GM21619 (cell line): Measurements from ENCODE around the gene PPP4R3C.
"Not testable (repeated sequence)": the region's sequence is repeated elsewhere in the genome, so short reads cannot be mapped to it uniquely, and the experiment has no call there.

Experiments used
- ATAC-seq: cut with Tn5 transposase; IDR thresholded peaks from one replicate; pipeline ENCODE4 v1.9.1; 2021; ENCODE audit not compliant: unreplicated experiment

PPP4R3C gene

DNA sequence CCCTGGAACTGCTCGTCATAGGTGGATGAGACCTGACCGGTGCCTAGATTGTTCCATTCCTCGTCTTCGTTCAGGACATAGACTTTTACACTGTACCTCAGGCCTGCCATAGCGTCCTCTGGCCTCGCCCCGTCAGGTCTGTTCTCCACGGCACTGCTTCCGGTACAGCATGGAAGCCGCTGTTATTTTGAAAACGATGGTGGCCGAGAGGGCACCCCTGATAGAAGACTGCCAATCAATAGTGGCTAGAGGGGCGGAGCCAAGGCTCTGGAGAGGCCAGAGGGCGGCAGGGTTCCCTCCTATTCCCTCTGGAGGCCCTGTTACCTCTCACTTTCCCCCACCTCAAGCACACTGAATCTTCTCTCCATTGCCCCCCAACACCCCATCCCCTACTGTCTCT is at the start of gene PPP4R3C:
Gene PPP4R3C, minus strand, starts transcription at position 155 of the 400 bp plus-strand sequence. Its CDS starts 45 bp downstream, at position 110.
- no peak for ATAC-seq

DNA sequence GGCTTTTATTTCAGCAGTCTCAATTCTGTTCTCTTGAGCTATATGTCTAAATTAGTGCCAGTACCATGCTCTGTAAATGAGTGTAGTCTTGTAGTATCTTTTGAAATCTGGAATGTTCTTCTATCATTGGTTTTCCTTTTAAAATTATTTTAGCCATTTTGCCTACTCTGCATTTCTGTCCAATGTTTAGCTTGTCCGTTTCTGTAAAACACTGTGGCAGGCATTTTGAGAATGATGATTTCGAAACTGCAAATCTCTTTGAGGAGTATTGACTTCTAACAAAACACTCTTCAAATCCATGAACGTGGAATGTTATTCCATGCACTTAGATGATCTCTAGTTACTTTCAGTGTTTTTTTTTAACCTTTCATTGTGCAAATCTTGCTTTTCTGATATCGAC is 28.3 kb upstream of the PPP4R3C start:
- ATAC-seq = no peak

DNA sequence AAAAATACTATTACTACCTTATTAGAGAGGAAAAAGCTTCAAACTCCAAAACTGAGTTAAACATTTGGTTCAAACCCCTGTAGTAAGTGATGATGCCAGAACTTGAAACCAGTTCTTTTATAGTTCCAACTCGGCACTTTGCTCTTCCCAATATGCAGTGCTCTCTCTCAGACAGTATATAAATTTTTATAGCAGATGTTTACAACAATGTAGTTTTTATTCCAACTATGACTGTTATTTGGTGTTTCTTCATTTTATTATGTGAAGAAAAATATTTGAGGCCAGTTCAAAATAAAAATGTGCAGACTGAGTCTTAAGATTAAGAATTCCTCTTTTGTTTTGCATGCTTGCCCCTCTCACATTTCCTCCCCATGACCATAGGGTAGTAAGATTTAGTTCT is 2.9 kb upstream of the PPP4R3C start:
- ATAC-seq = no peak

DNA sequence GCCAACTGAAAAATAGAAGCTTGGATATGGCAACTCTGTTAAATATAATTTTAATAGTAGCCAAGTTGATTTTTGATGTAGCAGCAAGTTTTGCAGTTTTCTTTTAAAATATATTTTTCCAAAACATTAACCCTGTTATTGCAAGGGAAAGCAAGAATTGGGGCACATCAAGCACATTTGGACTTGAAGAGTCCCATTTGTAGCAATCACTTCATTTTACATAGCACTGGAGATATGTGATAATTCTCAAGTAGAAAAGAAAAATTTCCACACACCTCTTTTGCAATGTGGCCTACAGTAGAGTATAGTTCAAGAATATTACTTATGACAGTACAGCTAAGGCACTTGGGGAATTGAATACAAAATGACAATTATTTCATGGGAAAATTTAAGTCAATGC is 1.9 kb upstream of the PPP4R3C start:
- ATAC-seq = no peak

DNA sequence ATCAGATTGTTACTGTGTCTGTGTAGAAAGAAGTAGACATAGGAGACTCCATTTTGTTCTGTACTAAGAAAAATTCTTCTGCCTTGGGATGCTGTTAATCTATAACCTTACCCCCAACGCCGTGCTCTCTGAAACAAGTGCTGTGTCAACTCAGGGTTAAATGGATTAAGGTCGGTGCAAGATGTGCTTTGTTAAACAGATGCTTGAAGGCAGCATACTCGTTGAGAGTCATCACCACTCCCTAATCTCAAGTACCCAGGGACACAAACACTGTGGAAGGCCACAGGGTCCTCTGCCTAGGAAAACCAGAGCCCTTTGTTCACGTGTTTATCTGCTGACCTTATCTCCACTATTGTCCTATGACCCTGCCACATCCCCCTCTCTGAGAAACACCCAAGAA is 4.0 kb downstream of the PPP4R3C start:
- not testable (repeated sequence) for ATAC-seq

DNA sequence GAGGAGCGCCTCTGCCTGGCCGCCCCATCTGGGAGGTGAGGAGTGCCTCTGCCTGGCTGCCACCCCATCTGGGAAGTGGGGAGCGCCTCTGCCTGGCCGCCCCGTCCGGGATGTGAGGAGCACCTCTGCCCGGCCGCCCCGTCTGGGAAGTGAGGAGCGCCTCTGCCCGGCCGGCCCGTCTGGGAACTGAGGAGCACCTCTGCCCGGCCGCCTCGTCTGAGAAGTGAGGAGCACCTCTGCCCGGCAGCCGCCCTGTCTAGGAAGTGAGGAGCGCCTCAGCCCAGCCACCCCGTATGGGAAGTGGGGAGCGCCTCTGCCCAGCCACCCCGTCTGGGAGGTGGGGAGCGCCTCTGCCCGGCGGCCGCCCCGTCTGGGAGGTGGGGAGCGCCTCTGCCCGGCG is 4.6 kb downstream of the PPP4R3C start:
- ATAC-seq = not testable (repeated sequence)

DNA sequence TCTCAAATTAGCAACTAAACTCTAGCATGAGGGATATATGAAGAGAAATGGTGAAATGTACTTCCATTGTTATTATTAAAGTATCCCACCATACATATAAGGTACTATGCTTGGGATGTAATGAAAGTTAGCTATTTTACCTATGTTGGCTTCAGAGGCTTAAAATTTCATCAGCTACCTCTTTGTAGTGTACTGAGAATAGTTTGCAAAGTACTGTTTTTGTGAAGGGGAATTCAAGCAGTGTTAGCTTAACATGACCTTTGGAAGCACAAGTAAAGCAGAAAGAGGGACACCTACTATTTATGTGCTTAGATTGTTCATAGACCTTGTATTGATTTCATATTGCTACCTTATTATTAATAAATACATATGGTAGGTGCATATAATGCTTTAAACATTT is 11.8 kb downstream of the PPP4R3C start:
- ATAC-seq = no peak

DNA sequence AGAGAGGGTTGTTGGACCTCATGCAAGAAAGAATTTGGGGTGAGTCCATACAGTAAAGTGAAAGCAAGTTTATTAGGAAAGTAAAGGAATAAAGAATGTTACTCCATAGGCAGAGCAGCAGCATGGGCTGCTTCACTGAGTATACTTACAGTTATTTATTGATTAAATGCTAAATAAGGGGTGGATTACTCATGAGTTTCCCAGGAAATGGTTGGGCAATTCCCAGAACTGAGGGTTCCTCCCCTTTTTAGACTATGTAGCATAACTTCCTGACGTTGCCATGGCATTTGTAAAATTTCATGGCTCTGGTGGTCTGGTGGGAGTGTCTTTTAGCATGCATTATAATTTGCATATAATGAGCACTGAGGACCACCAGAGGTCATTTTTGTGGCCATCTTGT is 16.7 kb downstream of the PPP4R3C start:
- no peak for ATAC-seq

DNA sequence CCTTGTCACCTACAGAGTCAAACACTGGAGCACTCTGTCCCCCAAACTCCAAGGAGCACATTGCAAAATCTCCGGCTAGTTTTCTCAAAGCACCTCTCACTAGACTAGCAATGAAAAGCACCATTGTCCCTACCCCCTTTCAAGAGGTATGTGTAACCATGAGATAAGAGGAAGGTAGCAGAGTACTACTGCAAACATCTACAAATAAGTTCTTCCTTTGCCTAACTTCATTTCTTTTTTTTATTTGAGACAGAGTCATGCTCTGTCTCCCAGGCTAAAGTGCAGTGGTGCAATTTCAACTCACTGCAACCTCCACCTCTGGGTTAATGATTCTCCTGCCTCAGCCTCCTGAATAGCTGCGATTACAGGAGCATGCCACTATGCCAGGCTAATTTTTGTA is 17.7 kb downstream of the PPP4R3C start:
- ATAC-seq = no peak

DNA sequence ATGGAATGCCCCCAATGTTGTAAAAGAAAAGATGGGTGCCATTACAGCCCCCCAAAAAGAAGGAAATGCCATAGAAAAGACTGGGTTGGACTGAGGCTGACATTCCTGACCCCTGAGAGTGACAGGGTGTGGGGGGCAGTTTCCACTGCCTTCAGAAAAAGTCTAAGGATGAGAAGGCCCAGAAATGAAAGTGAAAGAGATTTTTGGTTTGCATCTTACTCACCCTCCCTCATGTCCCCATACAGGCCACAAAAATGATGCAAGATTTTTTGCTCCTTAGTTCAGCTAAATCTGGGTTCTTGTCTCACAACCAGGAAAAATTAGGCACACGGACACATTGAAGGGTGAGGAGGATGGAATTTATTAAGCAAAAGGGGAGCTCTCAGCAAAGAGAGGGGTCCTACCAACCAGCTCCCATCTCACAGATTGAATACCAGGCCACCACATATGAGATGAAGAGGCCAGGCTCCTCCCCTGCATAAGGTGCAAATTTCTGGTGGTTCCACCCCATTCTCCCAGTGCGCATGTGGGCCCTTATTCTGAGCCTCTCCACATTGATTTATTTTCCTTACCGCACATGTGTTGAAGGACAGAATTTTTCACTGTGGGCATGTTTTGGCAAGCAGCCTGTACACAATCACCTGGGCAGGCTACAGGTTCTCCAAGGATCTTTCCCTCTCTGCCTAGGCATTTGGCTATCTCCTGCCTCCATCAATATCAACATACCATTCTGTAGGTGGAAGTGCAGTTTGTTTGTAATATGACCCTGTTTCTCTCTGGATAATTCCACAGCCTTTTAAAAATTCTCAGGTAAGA is 18.8 kb downstream of the PPP4R3C start:
- ATAC-seq = no peak

DNA sequence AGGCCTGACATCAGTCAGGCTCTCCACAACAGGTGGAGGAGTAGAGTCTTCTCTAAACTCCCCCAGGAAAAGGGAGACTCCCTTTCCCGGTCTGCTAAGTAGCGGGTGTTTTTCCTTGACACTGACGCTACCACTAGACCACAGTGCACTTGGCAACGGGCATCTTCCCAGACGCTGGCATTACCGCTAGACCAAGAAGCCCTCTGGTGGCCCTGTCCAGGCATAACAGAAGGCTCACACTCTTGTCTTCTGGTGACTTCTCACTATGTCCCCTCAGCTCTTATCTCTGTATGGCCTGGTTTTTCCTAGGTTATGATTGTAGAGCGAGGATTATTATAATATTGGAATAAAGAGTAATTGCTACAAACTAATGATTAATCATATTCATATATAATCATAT is 20.7 kb downstream of the PPP4R3C start:
- ATAC-seq = not testable (repeated sequence)

DNA sequence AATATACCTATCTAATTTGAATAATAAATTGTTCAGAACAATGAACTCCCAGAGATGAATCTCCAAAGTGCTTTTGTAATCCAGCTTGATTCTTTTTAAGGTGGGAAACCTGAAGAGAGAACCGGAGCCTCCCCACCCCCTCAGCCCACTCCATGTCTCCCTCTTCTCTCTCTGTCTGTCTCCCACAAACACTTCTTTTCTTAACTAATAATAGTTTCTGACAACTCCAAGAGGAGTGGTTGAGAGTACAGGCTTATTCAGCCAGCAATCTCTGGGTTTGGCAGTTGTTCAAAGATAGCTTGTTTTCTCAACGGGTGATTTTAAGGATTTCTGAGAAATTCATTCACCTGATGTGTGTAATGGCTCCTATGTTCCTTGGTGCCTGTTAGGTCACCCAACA is 23.4 kb downstream of the PPP4R3C start:
- no peak for ATAC-seq

DNA sequence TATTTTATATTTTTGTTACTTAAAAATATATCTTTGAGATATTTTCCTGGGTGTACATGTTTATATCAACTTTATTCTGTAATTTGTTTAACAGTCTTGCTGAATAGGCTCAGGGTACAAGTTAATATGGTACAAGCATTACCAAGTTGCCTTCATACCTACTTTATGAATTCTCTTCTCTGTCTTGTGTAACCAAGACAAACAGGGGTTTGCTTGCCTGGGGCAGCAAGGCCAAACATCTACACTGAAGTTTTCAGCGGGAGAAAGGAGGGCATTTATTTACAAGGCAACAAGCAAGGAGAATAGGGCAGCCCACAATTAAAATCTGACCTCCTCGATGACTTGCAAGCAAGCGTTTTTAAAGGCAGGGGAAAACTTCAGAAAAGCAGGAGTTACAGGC is 24.2 kb downstream of the PPP4R3C start:
- ATAC-seq = no peak

DNA sequence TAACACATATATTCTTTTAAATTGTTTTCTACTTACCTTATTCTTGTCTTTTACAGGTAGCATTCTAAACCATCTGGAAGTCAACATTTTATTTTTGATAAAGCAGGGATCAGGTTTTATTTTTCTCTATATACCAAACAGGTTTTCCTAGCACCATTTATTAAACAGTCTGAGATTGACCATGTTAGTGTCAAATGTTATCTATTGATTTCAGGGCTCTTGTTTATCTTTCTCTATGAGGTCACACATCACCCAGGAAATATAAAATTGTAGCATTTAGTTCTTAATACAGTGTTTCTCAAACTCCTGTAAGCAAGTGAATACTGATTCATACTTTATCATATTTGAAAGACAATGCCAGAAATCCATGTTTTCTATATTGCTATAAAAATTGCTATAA is 28.1 kb downstream of the PPP4R3C start:
- no peak for ATAC-seq
